Uterus (tissue), 4 donors: ENCODE data around the gene KMT2C. TPM values are rescaled to one million over a fixed set of nuclear protein-coding genes. Genes with fewer than 3 reads are reported as not detected.

Source experiments
- DNase-seq, 2 donors: peaks; one replicate each; pipeline ENCODE4 v3.0.0-alpha.2; 2019 to 2020
- H3K27ac ChIP-seq, 2 donors: fragments of 200-600 bp; sonication (generic); 1 replicate in 1 of 2; 2 replicates in 1 of 2; pipeline ENCODE4 v1.5.1; 2016 to 2018
- H3K27me3 ChIP-seq, 2 donors: fragments of 200-600 bp; sonication (generic); one replicate each; pipeline ENCODE4 v1.5.1; 2018 to 2019; ENCODE audit warnings: control low read depth in 1 of 2
- H3K36me3 ChIP-seq, 2 donors: fragments of 200-600 bp; sonication (generic); one replicate each; pipeline ENCODE4 v1.5.1; 2019; ENCODE audit warnings: control low read depth in 1 of 2
- H3K4me1 ChIP-seq, 2 donors: fragments of 200-600 bp; sonication (generic); one replicate each; pipeline ENCODE4 v1.5.1; 2018 to 2019; ENCODE audit warnings: control low read depth in 1 of 2
- H3K4me3 ChIP-seq, 2 donors: fragments of 200-600 bp; sonication (generic); 1 replicate in 1 of 2; 2 replicates in 1 of 2; pipeline ENCODE4 v1.5.1; 2018 to 2019; ENCODE audit warnings: mild to moderate bottlenecking in 1 of 2
- H3K9me3 ChIP-seq, 2 donors: fragments of 200-600 bp; sonication (generic); one replicate each; pipeline ENCODE4 v1.5.1; 2019; ENCODE audit warnings: control low read depth in 1 of 2
- CTCF ChIP-seq, 4 experiments: fragments of 200-600 bp in 2 of 4; fragments of 450-650 bp in 2 of 4; sonication (generic) in 2 of 4; IDR thresholded peaks; one replicate each; pipeline ENCODE4 v1.5.1; 2016 to 2019; ENCODE audit warnings: antibody characterized with exemption in 4 of 4, mild to moderate bottlenecking in 2 of 4, moderate library complexity in 1 of 4
- POLR2A ChIP-seq, 2 donors: fragments of 450-650 bp; IDR thresholded peaks; one replicate each; pipeline ENCODE4 v1.6.1; 2016; ENCODE audit warnings: antibody characterized with exemption in 2 of 2, mild to moderate bottlenecking in 1 of 2, moderate library complexity in 1 of 2
- intact Hi-C: fragments of 100-400 bp; cut with DNase I; formaldehyde crosslinking; loops from one replicate; pipeline ENCODE4 v1.15.1; 2023; ENCODE audit warnings: low total_unique reads
- total RNA-seq, 4 donors: library from RNA; depleted of rRNA in 3 of 4; stranded (reverse); fragments of >200 nt in 3 of 4; gene quantifications; one replicate each; pipeline versions ENCODE4 v1.1.0 to v1.2.4, GENCODE V29; 2014 to 2023
- donor health status: DM: yes; HTN: yes; CAD: no.

KMT2C gene
- total RNA-seq, 4 donors from 2014 or later = 30.5 to 177 (median 90.0) TPM

GRCh38 chr7:152465119-152465387 lies 29.2 kb upstream of the KMT2C start:
- intact Hi-C loops = no loop called here
- Histone ChIP-seq H3K27ac (peak overlapping the region; percentile 98 to 100), H3K4me3 (peak overlapping the region; percentile 66 to 92), H3K36me3 (no peaks in the 10 kb centered on the region), H3K4me1 (peaks cover 0 to 6% of the 10 kb centered on the region in 2 donors), H3K27me3 (no peaks in the 10 kb centered on the region), H3K9me3 (no peaks in the 10 kb centered on the region)
- no peak for DNase-seq
- no peak for TF ChIP-seq POLR2A (IDR thresholded peaks at IDR 0.05)
- TF ChIP-seq CTCF (IDR thresholded peaks at IDR 0.05) = no peak

GRCh38 chr7:152464312-152465118 lies 28.7 kb upstream of the KMT2C start:
- H3K36me3 ChIP-seq = no peaks in the 10 kb centered on the region
- H3K4me3 ChIP-seq = peak overlapping the region; percentile 66 to 92
- no peaks in the 10 kb centered on the region for H3K27me3 ChIP-seq
- TF ChIP-seq CTCF (IDR thresholded peaks at IDR 0.05) = no peak
- peak in 1 of 2 donors; percentile 65 for TF ChIP-seq POLR2A (IDR thresholded peaks at IDR 0.05)
- intact Hi-C loops = no loop called here
- peak; percentile 74 to 85 for DNase-seq
- no peaks in the 10 kb centered on the region for H3K9me3 ChIP-seq
- peak overlapping the region; percentile 98 to 100 for H3K27ac ChIP-seq
- peaks cover 0 to 6% of the 10 kb centered on the region in 2 donors for H3K4me1 ChIP-seq

- peak; percentile 100 for DNase-seq
These were observed 28.0 kb upstream of the KMT2C start for GRCh38 chr7:152463709-152464311.

GRCh38 chr7:152462995-152463708 lies 27.3 kb upstream of the KMT2C start:
- Histone ChIP-seq H3K4me1 (peaks cover 0 to 6% of the 10 kb centered on the region in 2 donors), H3K27ac (peak overlapping the region; percentile 91 to 94), H3K4me3 (peak overlapping the region; percentile 59 to 68), H3K27me3 (no peaks in the 10 kb centered on the region), H3K36me3 (no peaks in the 10 kb centered on the region), H3K9me3 (no peaks in the 10 kb centered on the region)
- no peak for TF ChIP-seq CTCF (IDR thresholded peaks at IDR 0.05)
- TF ChIP-seq POLR2A (IDR thresholded peaks at IDR 0.05) = peak; percentile 18 to 49
- DNase-seq = peak; percentile 66 to 67
- intact Hi-C loops = no loop called here

More at GRCh38 chr7:152463709-152464311, 28.0 kb upstream of the KMT2C start:
- no peaks in the 10 kb centered on the region for H3K36me3 ChIP-seq
- TF ChIP-seq CTCF (IDR thresholded peaks at IDR 0.05) (no peak), POLR2A (IDR thresholded peaks at IDR 0.05) (peak; percentile 74 to 94)
- H3K4me3 ChIP-seq = peak overlapping the region; percentile 66 to 92
- H3K4me1 ChIP-seq = peaks cover 0 to 6% of the 10 kb centered on the region in 2 donors
- intact Hi-C loops = no loop called here
- no peaks in the 10 kb centered on the region for H3K9me3 ChIP-seq
- H3K27me3 ChIP-seq = no peaks in the 10 kb centered on the region
- H3K27ac ChIP-seq = peak overlapping the region; percentile 98 to 100
